Activated T-helper 2 cell treated with anti-CD3 and anti-CD28 coated beads, Interferon-gamma antibody, Interleukin-2, Interleukin-4, amounts not matched to agents 10 μg/mL and 5 μg/mL and 100 μg/mL, durations not matched to agents 14 hours and 24 hours and 36 hours (primary cell): ENCODE data around the gene IL17RA. TPM values are rescaled to one million over a fixed set of nuclear protein-coding genes. Genes with fewer than 3 reads are reported as not detected.
A peak's percentile ranks its signal among the peaks of the same experiment; 100 is the strongest.
"Not testable (repeated sequence)": the region's sequence is repeated elsewhere in the genome, so short reads cannot be mapped to it uniquely, and the experiment has no call there.

Source experiments
- DNase-seq: peaks from one replicate; pipeline ENCODE4 v3.0.0; 2021; ENCODE audit warnings: low spot score
- H3K27ac Mint-ChIP-seq: one replicate; pipeline ENCODE4 v1.8.0; 2021; ENCODE audit warnings: mixed read lengths
- H3K27me3 Mint-ChIP-seq: one replicate; pipeline ENCODE4 v1.8.0; 2021; ENCODE audit warnings: low read depth, mixed read lengths
- H3K36me3 Mint-ChIP-seq: one replicate; pipeline ENCODE4 v1.8.0; 2021; ENCODE audit warnings: low read depth, mixed read lengths
- H3K4me1 Mint-ChIP-seq: one replicate; pipeline ENCODE4 v1.8.0; 2021; ENCODE audit warnings: low read depth, mixed read lengths
- H3K4me3 Mint-ChIP-seq: one replicate; pipeline ENCODE4 v1.8.0; 2021; ENCODE audit warnings: low read depth, mild to moderate bottlenecking, moderate library complexity, mixed read lengths
- H3K9me3 Mint-ChIP-seq: one replicate; pipeline ENCODE4 v1.8.0; 2021; ENCODE audit warnings: mixed read lengths
- intact Hi-C: fragments of 100-400 bp; cut with micrococcal nuclease; formaldehyde crosslinking; loops from one replicate; pipeline ENCODE4 v1.15.1; 2023
- total RNA-seq: library from RNA; stranded (reverse); gene quantifications from 2 replicates; pipeline ENCODE4 v1.2.3, GENCODE V29; 2022

Gene IL17RA
- total RNA-seq, 1 donor from 2014 or later = 17.6 TPM

DNA sequence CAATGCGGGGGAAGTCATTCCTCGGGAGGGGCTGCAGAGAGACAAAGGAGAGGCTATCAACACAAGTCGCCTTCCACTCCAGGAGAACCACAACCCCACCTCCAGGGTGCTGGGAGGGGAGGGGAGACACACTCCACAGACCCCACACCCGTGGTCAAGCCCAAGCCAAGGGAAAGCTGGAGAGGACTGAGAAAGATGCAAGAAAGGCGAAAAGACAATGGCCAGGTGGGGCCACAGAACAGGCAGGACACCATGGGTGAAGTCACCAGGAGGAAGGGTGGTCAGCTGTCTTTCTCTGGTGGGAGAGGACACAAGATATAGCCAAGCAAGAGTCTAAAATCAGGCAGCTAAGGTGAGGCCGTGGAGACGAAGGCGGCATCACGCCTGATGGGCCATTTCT is 58.3 kb downstream of the IL17RA start:
- no peaks in the 10 kb centered on the region for H3K27me3 Mint-ChIP-seq
- no peak for DNase-seq
- H3K27ac Mint-ChIP-seq = no peak overlapping the region
- no peak overlapping the region for H3K4me3 Mint-ChIP-seq
- intact Hi-C loops = no loop called here
- no peaks in the 10 kb centered on the region for H3K9me3 Mint-ChIP-seq
- H3K4me1 Mint-ChIP-seq = no peaks in the 10 kb centered on the region
- H3K36me3 Mint-ChIP-seq = peaks cover 37% of the 10 kb centered on the region

DNA sequence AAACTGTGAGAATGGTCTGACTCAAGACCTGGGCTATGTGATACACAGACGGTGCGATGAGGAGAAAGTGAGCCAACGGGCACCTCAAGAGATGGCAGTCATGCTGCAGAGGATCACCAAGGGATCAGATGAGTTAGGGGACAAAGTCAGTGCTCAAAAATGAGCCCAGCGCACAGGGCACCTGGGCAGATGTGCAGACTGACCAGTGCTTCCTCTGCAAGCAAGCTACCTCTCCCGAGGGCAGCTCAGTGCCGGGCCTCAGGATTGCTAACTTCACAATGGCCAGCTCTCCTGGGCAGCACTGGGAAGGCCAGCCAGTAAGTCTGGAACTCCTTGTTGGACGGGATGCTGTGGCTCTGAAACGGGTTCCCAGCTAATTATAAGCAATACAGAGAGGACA is 59.0 kb downstream of the IL17RA start:
- no peaks in the 10 kb centered on the region for H3K27me3 Mint-ChIP-seq
- no peak for DNase-seq
- no peaks in the 10 kb centered on the region for H3K9me3 Mint-ChIP-seq
- H3K4me3 Mint-ChIP-seq = no peak overlapping the region
- intact Hi-C loops = no loop called here
- no peak overlapping the region for H3K27ac Mint-ChIP-seq
- no peaks in the 10 kb centered on the region for H3K4me1 Mint-ChIP-seq
- H3K36me3 Mint-ChIP-seq = peaks cover 37% of the 10 kb centered on the region

DNA sequence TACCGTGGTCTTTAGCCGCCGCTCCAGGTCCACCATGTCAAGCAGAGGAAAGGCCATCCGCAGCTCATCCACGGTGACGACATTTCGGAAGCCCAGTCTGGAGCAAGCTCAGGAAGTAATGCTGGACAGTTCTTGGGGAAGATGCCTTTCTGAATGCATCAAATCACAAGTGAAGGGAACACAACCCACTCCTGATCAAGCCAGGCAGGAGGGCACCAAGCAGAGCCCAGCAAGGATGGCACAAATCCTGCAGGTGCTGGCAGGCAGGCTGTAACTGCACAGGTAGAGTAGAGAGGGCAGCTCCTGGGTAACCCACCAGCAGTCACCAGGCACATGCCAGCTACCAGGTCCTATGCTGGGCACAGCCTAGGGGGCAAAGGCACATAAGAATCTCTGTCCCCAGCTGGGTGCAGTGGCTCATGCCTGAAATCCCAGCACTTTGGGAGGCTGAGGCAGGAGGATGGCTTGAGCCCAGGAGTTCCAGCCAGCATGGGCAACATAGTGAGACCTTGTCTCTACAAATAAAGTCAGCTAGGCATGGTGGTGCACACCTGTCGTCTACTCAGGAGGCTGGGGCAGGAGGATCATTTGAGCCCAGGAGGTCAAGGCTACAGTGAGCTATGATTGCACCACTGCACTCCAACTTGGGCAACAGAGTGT is 60.4 kb downstream of the IL17RA start:
- Mint-ChIP-seq H3K9me3 (no peaks in the 10 kb centered on the region), H3K36me3 (peaks cover 36% of the 10 kb centered on the region), H3K27ac (no peak overlapping the region), H3K4me1 (no peaks in the 10 kb centered on the region), H3K4me3 (no peak overlapping the region), H3K27me3 (no peaks in the 10 kb centered on the region)
- no peak for DNase-seq
- intact Hi-C loops = no loop called here

DNA sequence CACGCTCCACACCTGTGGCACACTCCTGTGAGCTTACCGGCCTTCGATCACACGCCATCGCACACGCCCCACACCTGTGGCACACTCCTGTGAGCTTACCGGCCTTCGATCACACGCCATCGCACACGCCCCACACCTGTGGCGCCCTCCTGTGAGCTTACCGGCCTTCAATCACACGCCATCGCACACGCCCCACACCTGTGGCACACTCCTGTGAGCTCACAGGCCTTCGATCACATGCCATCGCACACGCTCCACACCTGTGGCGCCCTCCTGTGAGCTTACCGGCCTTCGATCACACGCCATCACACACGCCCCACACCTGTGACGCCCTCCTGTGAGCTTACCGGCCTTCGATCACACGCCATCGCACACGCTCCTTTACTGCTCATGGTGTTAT is 62.7 kb downstream of the IL17RA start:
- intact Hi-C loops, H3K27me3 Mint-ChIP-seq, H3K27ac Mint-ChIP-seq, H3K4me3 Mint-ChIP-seq, H3K4me1 Mint-ChIP-seq, H3K9me3 Mint-ChIP-seq, DNase-seq: not testable (repeated sequence)
- H3K36me3 Mint-ChIP-seq = peaks cover 30% of the 10 kb centered on the region

DNA sequence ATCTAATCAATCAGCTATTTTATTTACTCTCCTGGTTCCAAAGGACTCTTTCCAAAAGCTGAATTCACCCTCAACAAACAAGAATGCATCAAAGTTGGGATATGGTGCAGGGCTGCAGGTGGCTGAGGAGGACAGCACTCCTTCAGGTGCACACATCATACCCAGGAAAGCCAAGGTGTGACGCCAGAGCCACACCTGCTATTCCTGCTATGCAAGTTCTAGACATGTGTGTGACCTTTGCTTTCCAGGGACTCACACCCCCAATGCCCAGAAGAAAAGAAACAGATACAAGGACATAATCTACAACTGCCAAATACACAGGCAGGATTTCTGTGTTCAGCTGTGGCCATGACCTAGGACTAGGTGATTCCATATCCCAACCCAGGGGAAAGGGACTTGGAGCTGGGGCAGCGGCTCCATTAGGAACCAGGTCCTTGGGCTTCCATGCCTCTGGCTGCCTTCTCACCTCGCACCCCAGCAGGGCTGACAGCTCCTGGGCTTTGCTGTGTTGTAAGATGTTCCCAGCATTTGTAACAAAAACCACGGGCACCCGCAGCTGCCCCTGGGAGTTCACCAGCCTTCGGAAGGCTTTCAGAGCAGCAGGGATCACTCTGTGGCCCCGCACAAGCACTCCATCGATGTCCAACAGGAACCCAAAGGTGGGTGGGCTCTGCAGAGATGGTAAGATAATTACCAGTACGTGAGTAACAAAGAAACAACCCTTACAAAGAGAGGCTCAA is 64.4 kb downstream of the IL17RA start:
- Mint-ChIP-seq H3K27me3 (no peaks in the 10 kb centered on the region), H3K4me3 (no peak overlapping the region)

DNA sequence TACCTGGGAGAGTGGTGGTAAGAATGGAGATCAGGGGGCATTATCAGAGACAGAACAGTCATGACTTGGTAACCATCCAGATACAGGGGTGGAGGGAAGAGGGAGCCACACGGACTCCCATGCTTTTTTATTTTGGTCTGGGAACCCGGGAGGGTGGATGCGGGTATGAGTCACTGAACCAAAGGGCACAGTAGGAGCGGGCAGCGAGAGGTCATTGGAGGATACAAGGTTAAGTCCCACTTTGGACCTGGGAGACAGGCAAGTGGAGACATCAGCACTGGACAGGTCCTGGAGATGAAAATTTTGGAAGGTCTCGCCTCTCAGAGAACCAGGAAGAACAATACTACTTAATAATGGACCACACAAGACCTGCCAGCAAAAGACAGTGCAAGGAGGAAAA is 67.5 kb downstream of the IL17RA start:
- Mint-ChIP-seq H3K27ac (no peak overlapping the region), H3K4me3 (no peak overlapping the region), H3K4me1 (peaks cover 9% of the 10 kb centered on the region), H3K27me3 (no peaks in the 10 kb centered on the region), H3K36me3 (peaks cover 23% of the 10 kb centered on the region), H3K9me3 (no peaks in the 10 kb centered on the region)
- intact Hi-C loops = no loop called here
- no peak for DNase-seq

More for the DNA sequence above, 64.4 kb downstream of the IL17RA start:
- H3K27ac Mint-ChIP-seq = no peak overlapping the region
- H3K4me1 Mint-ChIP-seq = no peaks in the 10 kb centered on the region
- no peak for DNase-seq
- intact Hi-C loops = no loop called here
- peaks cover 18% of the 10 kb centered on the region for H3K36me3 Mint-ChIP-seq
- no peaks in the 10 kb centered on the region for H3K9me3 Mint-ChIP-seq

DNA sequence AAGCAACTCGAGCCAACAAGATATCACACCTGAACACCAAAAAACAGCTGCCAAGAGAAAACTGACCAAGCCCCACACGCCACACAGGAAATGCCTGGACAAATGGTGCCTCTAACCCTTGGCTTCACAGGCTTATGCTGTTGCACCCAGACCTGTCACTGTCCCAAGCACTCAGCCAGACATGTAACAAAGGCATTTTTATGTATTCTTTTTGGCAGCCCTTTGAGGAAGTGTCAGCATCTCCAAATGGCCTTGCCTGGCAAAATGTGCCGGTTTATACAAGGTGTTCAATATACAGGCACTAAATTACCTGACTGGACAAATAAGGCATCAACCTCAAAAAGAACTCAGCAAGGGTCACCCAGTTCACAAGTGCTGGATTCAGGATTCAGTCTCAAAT is 68.2 kb downstream of the IL17RA start:
- H3K4me1 Mint-ChIP-seq = peaks cover 12% of the 10 kb centered on the region
- DNase-seq = no peak
- H3K27me3 Mint-ChIP-seq = no peaks in the 10 kb centered on the region
- no peak overlapping the region for H3K27ac Mint-ChIP-seq
- intact Hi-C loops = no loop called here
- H3K9me3 Mint-ChIP-seq = no peaks in the 10 kb centered on the region
- no peak overlapping the region for H3K4me3 Mint-ChIP-seq
- peaks cover 18% of the 10 kb centered on the region for H3K36me3 Mint-ChIP-seq

DNA sequence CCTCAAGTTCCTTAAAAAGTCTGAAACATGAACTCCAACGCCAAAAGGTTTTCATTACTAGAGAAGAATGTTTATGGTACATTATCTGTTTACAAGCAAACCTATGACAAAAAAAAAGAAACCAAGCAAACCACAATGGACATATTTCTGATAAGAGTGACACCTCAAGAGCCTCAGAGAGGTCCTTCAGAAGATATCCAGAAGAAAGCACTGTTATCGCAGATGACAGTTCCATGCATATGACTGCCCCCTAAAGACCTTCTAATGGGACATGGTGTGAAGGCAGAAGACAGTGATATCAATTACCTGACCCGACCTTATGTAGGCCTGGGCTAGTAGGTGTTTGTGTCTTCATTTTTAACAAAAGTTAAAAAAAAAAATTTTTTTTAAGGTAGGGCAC is 71.1 kb downstream of the IL17RA start:
- Mint-ChIP-seq H3K4me3 (peak overlapping the region; percentile 33), H3K36me3 (peaks cover 12% of the 10 kb centered on the region)
- intact Hi-C loops = loop anchor here (5.0 kb wide), 2 partner anchors 39 to 61 kb away; partner anchors contain the start of gene ADA2

DNA sequence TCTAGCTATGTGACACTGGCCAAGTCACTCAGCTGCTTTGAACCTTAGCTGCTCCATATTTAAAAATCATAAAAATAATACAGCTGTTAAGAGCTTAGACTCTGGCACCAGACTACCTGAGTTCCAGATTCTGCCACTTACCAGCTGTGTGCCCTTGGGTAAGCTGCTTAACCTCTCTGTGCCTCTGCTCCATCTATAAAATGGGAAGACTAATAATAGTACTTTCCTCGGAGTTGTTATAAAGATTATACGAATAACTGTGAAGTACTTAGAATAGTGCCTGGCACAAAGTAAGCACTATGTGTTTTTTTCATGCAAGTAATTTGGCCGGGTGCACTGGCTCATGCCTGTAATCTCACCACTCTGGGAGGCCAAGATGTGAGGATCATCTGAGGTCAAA is 72.9 kb downstream of the IL17RA start:
- DNase-seq = no peak
- Mint-ChIP-seq H3K4me1 (peaks cover 21% of the 10 kb centered on the region), H3K27ac (no peak overlapping the region), H3K36me3 (peaks cover 6% of the 10 kb centered on the region), H3K4me3 (peak overlapping the region; percentile 83), H3K27me3 (no peaks in the 10 kb centered on the region), H3K9me3 (no peaks in the 10 kb centered on the region)
- intact Hi-C loops = loop anchor here (2.0 to 5.0 kb wide), 3 partner anchors 40 to 73 kb away; partner anchors contain the start of genes ADA2 and IL17RA

More for the DNA sequence above, 71.1 kb downstream of the IL17RA start:
- H3K9me3 Mint-ChIP-seq = no peaks in the 10 kb centered on the region
- H3K4me1 Mint-ChIP-seq = peaks cover 21% of the 10 kb centered on the region
- H3K27me3 Mint-ChIP-seq = no peaks in the 10 kb centered on the region
- H3K27ac Mint-ChIP-seq = no peak overlapping the region
- no peak for DNase-seq

DNA sequence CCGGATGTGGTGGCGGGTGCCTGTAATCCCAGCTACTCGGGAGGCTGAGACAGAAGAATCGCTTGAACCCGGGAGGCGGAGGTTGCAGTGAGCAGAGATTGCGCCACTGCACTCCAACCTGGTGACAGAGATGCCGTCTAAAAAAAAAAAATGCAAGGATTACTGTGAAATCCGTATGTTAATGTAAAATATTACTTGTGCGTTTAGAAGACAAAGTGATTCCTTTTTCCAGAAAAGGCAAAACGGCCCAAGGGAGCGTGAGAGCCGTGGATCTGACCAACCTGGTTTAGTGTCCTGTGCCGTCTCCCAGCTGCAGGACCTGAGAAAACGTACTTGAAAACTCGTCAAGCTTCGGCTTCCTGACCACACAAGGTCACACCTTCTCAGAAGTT is 73.4 kb downstream of the IL17RA start:
- Mint-ChIP-seq H3K4me3 (peak overlapping the region; percentile 83), H3K36me3 (peaks cover 6% of the 10 kb centered on the region), H3K4me1 (peaks cover 21% of the 10 kb centered on the region), H3K27me3 (no peaks in the 10 kb centered on the region), H3K9me3 (no peaks in the 10 kb centered on the region), H3K27ac (peak overlapping the region; percentile 58)
- no peak for DNase-seq
- intact Hi-C loops = loop anchor here (2.0 to 5.0 kb wide), 3 partner anchors 41 to 73 kb away; partner anchors contain the start of genes ADA2 and IL17RA

DNA sequence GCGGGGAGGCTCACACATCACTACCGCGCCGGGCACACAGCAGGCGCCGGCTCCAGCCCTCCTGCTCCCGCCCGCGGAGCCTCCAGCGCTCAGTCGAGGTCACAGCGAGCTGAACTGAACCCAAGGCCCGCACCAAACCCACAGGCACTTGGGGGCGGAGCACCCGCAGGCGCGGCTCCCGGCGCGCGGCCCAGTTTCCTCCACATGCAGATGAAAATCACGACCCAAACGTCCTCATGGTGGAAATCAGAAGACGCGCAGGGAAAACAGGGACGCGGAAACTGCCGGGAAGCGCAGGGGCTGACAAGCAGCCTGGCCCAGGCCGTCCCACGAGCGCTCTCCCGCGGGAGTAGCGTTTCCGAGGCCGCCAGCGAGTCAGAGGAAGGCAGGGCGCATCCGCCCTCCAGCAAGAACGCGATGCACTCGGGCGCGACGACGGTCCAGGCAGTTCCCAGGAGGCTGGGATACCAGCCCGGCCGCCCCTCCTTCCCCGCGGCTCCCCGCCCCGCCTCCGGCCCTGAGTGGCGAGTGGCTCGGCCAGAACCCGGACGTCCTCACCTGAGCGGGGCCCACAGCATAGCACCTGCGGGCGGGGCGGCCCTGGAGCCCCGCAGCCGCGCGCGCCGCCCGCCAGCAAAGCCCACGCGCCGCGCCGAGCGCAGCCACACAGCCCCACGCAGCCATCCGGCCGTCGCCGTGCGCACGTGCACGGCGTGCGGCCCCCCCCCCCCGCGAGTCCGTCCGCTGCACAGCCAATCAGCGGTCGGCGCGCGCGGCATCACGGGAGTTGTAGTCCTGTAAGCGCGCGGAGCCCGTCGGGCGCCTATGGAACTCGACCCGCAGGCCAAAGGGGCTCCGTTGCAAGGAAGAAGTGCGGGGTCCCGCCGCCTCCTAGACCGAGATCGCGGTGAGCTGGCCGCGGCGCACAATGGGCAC is 74.0 kb downstream of the IL17RA start, which contains the start of gene HDHD5:
Gene HDHD5, minus strand, starts transcription at position 710 of the 936 bp plus-strand sequence. Its CDS starts 26 bp downstream, at position 684.
- H3K4me1 Mint-ChIP-seq = peaks cover 21% of the 10 kb centered on the region
- H3K27me3 Mint-ChIP-seq = no peaks in the 10 kb centered on the region
- peak within 1 kb of the TSS; percentile 83 for H3K4me3 Mint-ChIP-seq
- peak within 1 kb of the TSS; percentile 58 for H3K27ac Mint-ChIP-seq
- peak; percentile 75 for DNase-seq
- no peaks in the 10 kb centered on the region for H3K9me3 Mint-ChIP-seq
- intact Hi-C loops = loop anchor here (2.0 to 5.0 kb wide), 3 partner anchors 42 to 74 kb away; partner anchors contain the start of genes ADA2 and IL17RA
- H3K36me3 Mint-ChIP-seq = peaks cover 6% of the 10 kb centered on the region

DNA sequence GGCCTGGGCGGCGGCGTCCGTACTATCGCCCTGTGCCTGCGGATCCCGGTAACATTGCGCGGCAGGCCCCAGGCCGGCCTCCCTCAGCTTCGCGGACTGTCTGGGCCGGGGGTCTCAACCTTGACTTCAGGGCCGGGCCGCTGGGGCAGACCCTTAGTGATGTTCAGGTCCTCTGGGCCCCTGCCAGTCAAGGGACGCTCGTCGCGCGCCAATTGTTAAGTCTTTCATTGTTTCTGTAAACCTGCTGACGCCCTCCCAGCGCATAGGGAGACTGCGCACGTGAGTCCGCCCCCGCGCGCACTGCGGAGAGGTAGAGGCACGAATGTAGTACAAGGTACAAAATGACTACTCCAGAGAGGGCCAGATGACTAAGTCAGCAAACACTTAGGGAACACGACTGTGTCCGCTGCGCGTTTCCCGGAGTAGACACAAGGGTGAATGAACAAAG is 74.7 kb downstream of the IL17RA start:
- Mint-ChIP-seq H3K36me3 (peaks cover 6% of the 10 kb centered on the region), H3K27me3 (no peaks in the 10 kb centered on the region), H3K4me3 (peak overlapping the region; percentile 83), H3K4me1 (peaks cover 21% of the 10 kb centered on the region), H3K27ac (peak overlapping the region; percentile 28), H3K9me3 (no peaks in the 10 kb centered on the region)
- intact Hi-C loops = loop anchor here (2.0 to 5.0 kb wide), 3 partner anchors 42 to 75 kb away; partner anchors contain the start of genes ADA2 and IL17RA
- DNase-seq = no peak
